Calu3 (cell line): ENCODE measurements around the gene ACOXL. TPM values are rescaled to one million over a fixed set of nuclear protein-coding genes. Genes with fewer than 3 reads are reported as not detected.

ENCODE experiments used
- BruUV-seq: library from RNA; stranded (reverse); fragments of 400-500 nt; replicated peaks from 2 replicates; lab custom pipeline; 2021; lab: Mats Ljungman, UMichigan
- CTCF ChIA-PET: fragments of 300-600 bp; sonication (Branson Sonifier 250); formaldehyde crosslinking; loops from one replicate; lab custom pipeline; 2022; ENCODE audit warnings: antibody characterized with exemption; lab: Charles Lee
- DNase-seq: peaks from one replicate; pipeline ENCODE4 v3.0.0; 2022
- H3K27ac Mint-ChIP-seq: one replicate; pipeline ENCODE4 v1.8.0; 2022; ENCODE audit warnings: mixed read lengths; ENCODE audit not compliant: unreplicated experiment
- H3K27me3 Mint-ChIP-seq: one replicate; pipeline ENCODE4 v1.8.0; 2022; ENCODE audit warnings: mixed read lengths; ENCODE audit not compliant: unreplicated experiment
- H3K36me3 Mint-ChIP-seq: one replicate; pipeline ENCODE4 v1.8.0; 2022; ENCODE audit warnings: mild to moderate bottlenecking, moderate library complexity, mixed read lengths; ENCODE audit not compliant: insufficient read depth, unreplicated experiment
- H3K4me1 Mint-ChIP-seq: one replicate; pipeline ENCODE4 v1.8.0; 2022; ENCODE audit warnings: mild to moderate bottlenecking, low read depth, mixed read lengths; ENCODE audit not compliant: unreplicated experiment
- H3K4me3 Mint-ChIP-seq: one replicate; pipeline ENCODE4 v1.8.0; 2022; ENCODE audit warnings: mild to moderate bottlenecking, low read depth, moderate library complexity, mixed read lengths; ENCODE audit not compliant: unreplicated experiment
- H3K9me3 Mint-ChIP-seq: one replicate; pipeline ENCODE4 v1.8.0; 2022; ENCODE audit warnings: low read depth, mixed read lengths; ENCODE audit not compliant: unreplicated experiment
- CTCF ChIP-seq: fragments of 200-600 bp; IDR thresholded peaks from one replicate; pipeline ENCODE4 v1.8.0; 2022; ENCODE audit warnings: antibody characterized with exemption; ENCODE audit not compliant: unreplicated experiment
- intact Hi-C: fragments of 100-400 bp; cut with micrococcal nuclease; formaldehyde crosslinking; loops from one replicate; pipeline ENCODE4 v1.10.0; 2022; ENCODE audit not compliant: unreplicated experiment
- total RNA-seq: library from RNA; stranded (reverse); gene quantifications from 2 replicates; pipeline ENCODE4 v1.2.3, GENCODE V29; 2022

Gene ACOXL
- total RNA-seq, 1 experiment from 2014 or later, result 2.7 TPM

GRCh38 chr2:111005821-111006220 lies 273.4 kb downstream of the ACOXL start:
- peaks cover 24% of the 10 kb centered on the region for H3K27me3 Mint-ChIP-seq
- no peak for DNase-seq
- no peaks in the 10 kb centered on the region for H3K4me1 Mint-ChIP-seq
- CTCF ChIA-PET, result interaction anchor here (1.5 kb wide), 1 partner anchor 27 kb away, joined by 4 read pairs; no protein-coding TSS in a partner anchor
- no TSS peak for BruUV-seq
- H3K27ac Mint-ChIP-seq, result no peak overlapping the region
- TF ChIP-seq CTCF, result no peak
- H3K36me3 Mint-ChIP-seq, result no peaks in the 10 kb centered on the region
- H3K4me3 Mint-ChIP-seq, result no peak overlapping the region
- peaks cover 2% of the 10 kb centered on the region for H3K9me3 Mint-ChIP-seq
- intact Hi-C loops, result no loop called here

GRCh38 chr2:111007757-111008688 lies 275.6 kb downstream of the ACOXL start:
- no peak for TF ChIP-seq CTCF
- peaks cover 2% of the 10 kb centered on the region for H3K9me3 Mint-ChIP-seq
- intact Hi-C loops, result no loop called here
- H3K4me3 Mint-ChIP-seq, result no peak overlapping the region
- no TSS peak for BruUV-seq
- no peaks in the 10 kb centered on the region for H3K4me1 Mint-ChIP-seq
- CTCF ChIA-PET, result interaction anchor here (0.7 kb wide), 1 partner anchor 22 kb away, joined by 3 read pairs; no protein-coding TSS in a partner anchor
- no peak overlapping the region for H3K27ac Mint-ChIP-seq
- DNase-seq, result no peak
- H3K36me3 Mint-ChIP-seq, result no peaks in the 10 kb centered on the region
- peaks cover 24% of the 10 kb centered on the region for H3K27me3 Mint-ChIP-seq

- intact Hi-C loops, result no loop called here
- Mint-ChIP-seq H3K9me3 (peaks cover 2% of the 10 kb centered on the region), H3K4me3 (no peak overlapping the region), H3K36me3 (no peaks in the 10 kb centered on the region), H3K4me1 (no peaks in the 10 kb centered on the region), H3K27ac (no peak overlapping the region), H3K27me3 (peaks cover 16% of the 10 kb centered on the region)
- DNase-seq, result no peak
- BruUV-seq, result no TSS peak
- CTCF ChIA-PET, result interaction anchor here (0.5 kb wide), 1 partner anchor 8 kb away, joined by 3 read pairs; no protein-coding TSS in a partner anchor
- no peak for TF ChIP-seq CTCF
Observed at GRCh38 chr2:111011218-111011617, 278.8 kb downstream of the ACOXL start.

- CTCF ChIA-PET, result no interaction called here
Observed at GRCh38 chr2:111015283-111015995, 283.1 kb downstream of the ACOXL start.

More at GRCh38 chr2:111015283-111015995, 283.1 kb downstream of the ACOXL start:
- TF ChIP-seq CTCF, result no peak
- no peaks in the 10 kb centered on the region for H3K9me3 Mint-ChIP-seq
- BruUV-seq, result no TSS peak
- no peak overlapping the region for H3K4me3 Mint-ChIP-seq
- H3K4me1 Mint-ChIP-seq, result no peaks in the 10 kb centered on the region
- intact Hi-C loops, result no loop called here
- H3K36me3 Mint-ChIP-seq, result no peaks in the 10 kb centered on the region
- H3K27me3 Mint-ChIP-seq, result no peaks in the 10 kb centered on the region
- no peak for DNase-seq
- H3K27ac Mint-ChIP-seq, result no peak overlapping the region
